GM21423 (cell line): Measurements from ENCODE around the gene SMIM20.

ENCODE experiments used
- ATAC-seq: cut with Tn5 transposase; IDR thresholded peaks from one replicate; pipeline ENCODE4 v1.9.1; 2021; ENCODE audit warnings: mild to moderate bottlenecking, moderate library complexity; ENCODE audit not compliant: unreplicated experiment

SMIM20 gene

GRCh38 chr4:25951390-25951952 lies 37.5 kb downstream of the SMIM20 start:
- no peak for ATAC-seq

DNA sequence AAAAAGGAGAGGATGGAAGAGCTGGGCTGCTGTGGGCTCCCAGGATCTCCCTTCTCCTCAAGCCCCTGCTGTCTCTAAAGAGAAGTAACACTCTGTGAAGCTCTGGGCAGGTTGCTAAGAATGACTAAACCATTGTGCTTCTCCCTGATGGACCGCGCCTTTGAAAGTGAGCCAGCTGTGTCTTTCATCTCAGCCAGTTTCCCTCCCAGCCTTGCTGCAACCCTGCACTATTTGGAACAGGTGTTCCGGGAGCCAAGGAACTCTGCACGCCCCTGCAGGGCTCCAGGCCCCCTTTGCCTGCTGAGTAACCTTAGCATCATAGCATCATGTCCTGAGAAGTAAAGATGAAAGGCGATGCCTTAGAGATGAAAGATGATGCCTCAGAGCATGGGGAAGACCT lies 39.7 kb downstream of the SMIM20 start:
- ATAC-seq, result no peak

DNA sequence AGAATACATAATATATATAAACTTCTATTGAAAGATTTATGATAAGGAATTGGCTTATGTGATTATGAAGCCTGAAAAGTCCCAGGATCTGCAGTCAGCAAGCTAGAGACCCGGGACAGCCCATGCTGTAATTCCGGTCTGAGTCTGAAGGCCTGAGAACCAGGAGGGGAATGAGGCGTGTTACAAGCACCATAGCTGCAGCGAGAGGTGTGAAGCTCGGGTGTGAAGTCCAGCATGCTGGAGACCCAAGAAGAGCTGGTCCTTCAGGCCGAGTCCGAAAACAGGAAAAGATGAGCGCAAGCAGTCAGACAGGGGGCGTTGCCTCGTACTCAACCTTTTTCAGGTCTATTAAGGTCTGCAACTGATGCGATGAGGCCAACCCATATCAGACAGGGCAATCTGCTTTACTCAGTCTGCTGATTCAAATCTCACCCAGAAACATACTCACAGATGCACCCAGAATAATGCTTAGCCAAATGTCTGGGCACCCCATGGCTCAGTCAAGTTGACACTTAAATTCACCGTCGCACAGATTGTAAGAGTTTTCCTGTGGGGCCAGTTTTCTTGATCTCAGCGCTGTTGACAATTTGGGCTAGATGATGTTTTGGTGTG lies 40.4 kb downstream of the SMIM20 start:
- no peak for ATAC-seq

DNA sequence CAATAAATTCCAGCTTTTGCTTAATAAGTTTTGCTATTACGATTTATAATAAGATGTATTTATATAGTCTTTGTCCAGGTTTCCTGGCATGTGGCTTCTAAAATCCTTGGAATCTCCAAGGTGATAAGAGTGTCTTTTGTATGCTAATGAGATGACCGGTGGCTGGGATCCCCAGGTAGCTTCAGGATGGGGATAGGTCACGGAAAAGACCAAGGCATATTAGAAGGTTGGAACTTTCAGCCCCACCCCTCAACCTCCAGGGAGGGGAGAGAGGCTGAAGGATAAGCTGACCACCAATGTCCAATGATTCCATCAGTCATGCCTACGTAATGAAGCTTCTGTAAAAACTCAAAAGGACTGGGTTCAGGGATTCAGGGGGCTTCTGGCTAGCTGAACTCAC lies 41.7 kb downstream of the SMIM20 start:
- no peak for ATAC-seq

DNA sequence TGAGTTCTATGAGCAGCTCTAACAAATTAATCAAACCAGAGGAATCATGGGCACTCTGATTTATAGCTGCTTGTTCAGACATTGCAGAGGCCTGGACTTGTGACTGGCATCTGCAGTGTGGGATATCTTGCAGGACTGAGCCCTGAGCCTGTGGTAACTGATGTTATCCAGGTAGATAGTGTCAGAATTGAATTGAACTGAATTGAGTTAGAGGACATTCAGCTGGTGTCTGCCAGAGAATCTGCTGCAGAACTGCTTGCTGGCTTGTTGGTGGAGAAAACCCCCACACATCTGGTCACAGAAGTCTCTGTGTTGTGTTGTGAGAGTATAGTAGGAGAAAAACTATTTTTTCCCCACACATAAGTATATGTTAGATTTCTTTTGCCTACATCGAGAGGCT lies 42.2 kb downstream of the SMIM20 start:
- no peak for ATAC-seq

GRCh38 chr4:25958110-25958509 lies 44.1 kb downstream of the SMIM20 start:
- ATAC-seq, result no peak

- ATAC-seq, result no peak
These were observed 48.4 kb downstream of the SMIM20 start for GRCh38 chr4:25962393-25962792.

DNA sequence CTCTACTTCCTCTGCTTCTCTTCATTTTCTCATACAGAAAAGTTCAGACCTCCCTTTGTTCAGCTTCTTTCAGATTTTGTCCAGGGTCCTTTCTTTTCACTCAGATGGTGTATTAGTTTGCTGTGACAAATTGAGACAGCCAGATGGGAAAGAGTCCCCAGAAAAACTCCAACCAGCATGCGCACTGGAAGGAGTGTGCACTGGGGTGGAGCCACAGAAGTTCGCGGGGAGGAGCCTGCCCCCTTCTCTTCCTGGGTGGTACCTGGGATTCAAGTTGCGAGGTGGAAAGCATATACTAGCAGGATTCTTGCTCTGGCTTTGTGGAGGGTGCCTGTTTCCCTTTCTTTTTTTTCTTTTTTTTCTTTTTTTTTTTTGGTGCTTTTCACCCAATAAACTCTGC lies 51.6 kb downstream of the SMIM20 start:
- ATAC-seq, result no peak

- no peak for ATAC-seq
These were observed 52.2 kb downstream of the SMIM20 start for GRCh38 chr4:25966171-25966570.

DNA sequence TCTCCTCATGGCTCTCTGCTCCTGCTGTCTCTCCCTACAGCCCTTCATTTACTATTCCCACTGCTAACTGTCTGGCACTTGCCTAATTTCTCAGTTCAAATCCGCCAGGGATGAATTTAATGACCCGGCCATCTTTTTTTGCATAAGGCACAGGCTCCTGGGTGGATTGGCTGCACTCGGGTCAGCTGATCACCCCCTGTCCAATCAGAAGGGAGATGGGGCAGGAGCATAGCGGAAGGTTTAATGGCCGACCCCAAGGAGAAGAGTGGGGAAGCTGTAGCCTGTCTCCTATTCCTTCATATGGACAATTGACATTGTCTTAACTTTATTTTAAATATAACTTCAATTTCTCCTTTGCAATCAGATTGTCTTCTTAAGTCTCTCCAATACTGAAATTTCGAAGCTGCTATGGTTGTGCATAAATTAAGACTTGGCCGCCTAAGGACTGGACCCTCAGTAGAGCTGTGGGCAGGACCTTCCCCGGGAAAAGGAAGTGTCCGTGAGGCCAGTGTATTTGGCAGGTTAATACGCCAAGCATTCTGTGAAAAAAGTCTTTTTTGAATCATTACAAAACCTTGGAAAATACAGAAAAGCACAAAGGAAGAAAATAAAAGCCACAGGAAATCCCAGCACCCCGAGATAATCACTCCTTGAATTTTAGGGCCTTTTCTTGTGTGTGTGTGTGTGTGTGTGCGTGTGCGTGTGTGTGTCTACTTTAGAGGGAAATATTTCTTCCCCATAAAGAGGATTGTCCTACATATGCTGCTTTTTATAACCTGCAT lies 55.5 kb downstream of the SMIM20 start:
- ATAC-seq, result no peak

GRCh38 chr4:25970226-25970675 lies 56.2 kb downstream of the SMIM20 start:
- peak; percentile 79 for ATAC-seq

GRCh38 chr4:25970691-25971432 lies 56.8 kb downstream of the SMIM20 start:
- no peak for ATAC-seq

DNA sequence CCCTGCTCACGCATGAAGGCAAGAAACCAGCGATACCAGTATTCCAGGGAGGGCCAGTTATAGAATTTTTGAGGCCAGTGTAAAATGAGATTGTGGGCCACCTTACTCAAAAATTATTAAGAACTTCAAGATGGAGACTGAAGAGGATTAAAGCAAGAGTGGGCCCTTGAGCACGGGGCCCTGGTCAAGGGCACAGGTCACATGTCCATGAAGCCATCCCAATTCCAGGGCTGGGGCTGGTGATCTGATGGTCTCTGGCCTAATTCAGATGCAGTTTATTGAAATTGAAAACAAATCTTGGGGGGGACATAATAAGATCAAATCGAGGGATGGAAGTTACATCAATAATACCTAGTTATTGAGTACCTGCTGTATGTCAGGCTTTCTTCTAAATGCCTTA lies 58.3 kb downstream of the SMIM20 start:
- no peak for ATAC-seq

- ATAC-seq, result no peak
These were observed 59.1 kb downstream of the SMIM20 start for GRCh38 chr4:25972984-25973745.

GRCh38 chr4:25976780-25977179 lies 62.8 kb downstream of the SMIM20 start:
- no peak for ATAC-seq

- no peak for ATAC-seq
These were observed 63.6 kb downstream of the SMIM20 start for GRCh38 chr4:25977397-25978170.

- no peak for ATAC-seq
These were observed 64.3 kb downstream of the SMIM20 start for GRCh38 chr4:25978327-25978726.
